Ascending aorta (tissue), 2 donors: Measurements from ENCODE around the gene TALDO1. TPM values are rescaled to one million over a fixed set of nuclear protein-coding genes. Genes with fewer than 3 reads are reported as not detected.

Experiments
- DNase-seq, 2 donors: peaks; one replicate each; pipeline ENCODE4 v3.0.0-alpha.2; 2019; ENCODE audit warnings: low spot score in 2 of 2
- H3K27ac ChIP-seq, 2 donors: fragments of 200-600 bp; sonication (generic); one replicate each; pipeline ENCODE4 v1.5.1; 2016 to 2017; ENCODE audit warnings: mild to moderate bottlenecking in 1 of 2
- H3K27me3 ChIP-seq: fragments of 200-600 bp; sonication (generic); one replicate; pipeline ENCODE4 v1.5.1; 2017
- H3K36me3 ChIP-seq, 2 donors: fragments of 200-600 bp; sonication (generic); one replicate each; pipeline ENCODE4 v1.5.1; 2016
- H3K4me1 ChIP-seq, 2 donors: fragments of 200-600 bp; sonication (generic); one replicate each; pipeline ENCODE4 v1.5.1; 2016 to 2017; ENCODE audit warnings: mild to moderate bottlenecking in 1 of 2
- H3K4me3 ChIP-seq, 2 donors: fragments of 200-600 bp; sonication (generic); one replicate each; pipeline ENCODE4 v1.5.1; 2016 to 2017; ENCODE audit warnings: mild to moderate bottlenecking in 1 of 2
- H3K9me3 ChIP-seq, 2 donors: fragments of 200-600 bp; sonication (generic); one replicate each; pipeline ENCODE4 v1.5.1; 2016
- CTCF ChIP-seq, 3 experiments: fragments of 200-600 bp in 2 of 3; fragments of 450-650 bp in 1 of 3; sonication (generic) in 2 of 3; IDR thresholded peaks; one replicate each; pipeline ENCODE4 v1.5.1; 2016 to 2019; ENCODE audit warnings: antibody characterized with exemption in 3 of 3, mild to moderate bottlenecking in 1 of 3, moderate library complexity in 1 of 3
- intact Hi-C: fragments of 100-400 bp; cut with DNase I; formaldehyde crosslinking; loops from one replicate; pipeline ENCODE4 v1.15.1; 2023
- total RNA-seq: library from RNA; depleted of rRNA; stranded (reverse); fragments of >200 nt; gene quantifications from one replicate; pipeline ENCODE4 v1.1.0, GENCODE V29; 2016

TALDO1 gene
- total RNA-seq, 1 donor from 2014 or later, result 245 TPM

- no peak for DNase-seq
- Histone ChIP-seq H3K27me3 (peaks cover 3% of the 10 kb centered on the region), H3K4me3 (peak overlapping the region in 1 of 2 donors; percentile 29), H3K36me3 (peaks cover 0 to 3% of the 10 kb centered on the region in 2 donors), H3K4me1 (no peaks in the 10 kb centered on the region), H3K9me3 (no peaks in the 10 kb centered on the region), H3K27ac (no peak overlapping the region)
- intact Hi-C loops, result no loop called here
- TF ChIP-seq CTCF (IDR thresholded peaks at IDR 0.05), result no peak
Observed at GRCh38 chr11:788953-789940, 42.0 kb downstream of the TALDO1 start.

DNA sequence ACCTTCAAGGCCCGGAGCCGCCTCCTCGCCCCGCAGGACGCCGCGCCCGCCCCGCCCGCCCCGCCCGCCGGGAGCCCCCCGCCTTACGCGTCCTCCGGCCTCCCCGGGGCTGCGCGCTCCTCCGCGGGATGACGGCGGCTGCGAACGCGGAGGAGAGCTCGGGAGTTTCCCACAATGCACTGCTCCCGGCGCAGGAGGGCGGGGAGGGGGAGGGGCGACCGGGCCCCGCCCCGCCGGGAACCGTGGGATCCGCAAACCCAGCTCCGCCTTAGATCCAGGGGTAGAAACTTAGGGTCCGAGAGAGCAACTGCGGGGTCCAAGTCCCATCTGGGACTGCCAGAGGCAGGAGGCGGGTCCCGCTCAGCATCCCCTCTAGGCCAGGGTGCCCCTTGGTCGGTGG, 42.7 kb downstream of the TALDO1 start, which contains the start of gene CEND1:
Gene CEND1 (minus strand): TSS at position 148 of the 400 bp plus-strand sequence. CDS start 1,514 bp downstream, outside the sequence.
- peaks cover 3% of the 10 kb centered on the region for H3K27me3 ChIP-seq
- peaks cover 0 to 3% of the 10 kb centered on the region in 2 donors for H3K36me3 ChIP-seq
- no peak for TF ChIP-seq CTCF (IDR thresholded peaks at IDR 0.05)
- H3K9me3 ChIP-seq, result no peaks in the 10 kb centered on the region
- no peak within 1 kb of the TSS for H3K27ac ChIP-seq
- intact Hi-C loops, result no loop called here
- peak within 1 kb of the TSS in 1 of 2 donors; percentile 29 for H3K4me3 ChIP-seq
- no peaks in the 10 kb centered on the region for H3K4me1 ChIP-seq
- no peak for DNase-seq

- H3K36me3 ChIP-seq, result peaks cover 0 to 3% of the 10 kb centered on the region in 2 donors
- no peak for DNase-seq
Observed at GRCh38 chr11:790721-791564, 43.7 kb downstream of the TALDO1 start.

GRCh38 chr11:791658-792534, 44.6 kb downstream of the TALDO1 start:
- intact Hi-C loops, result no loop called here
- Histone ChIP-seq H3K27ac (no peak overlapping the region), H3K9me3 (no peaks in the 10 kb centered on the region), H3K36me3 (peaks cover 0 to 3% of the 10 kb centered on the region in 2 donors), H3K27me3 (peaks cover 3% of the 10 kb centered on the region), H3K4me3 (no peak overlapping the region), H3K4me1 (peaks cover 6 to 12% of the 10 kb centered on the region in 2 donors)
- no peak for TF ChIP-seq CTCF (IDR thresholded peaks at IDR 0.05)
- DNase-seq, result no peak

More at GRCh38 chr11:790721-791564, 43.7 kb downstream of the TALDO1 start:
- no peak overlapping the region for H3K4me3 ChIP-seq
- intact Hi-C loops, result no loop called here
- no peak for TF ChIP-seq CTCF (IDR thresholded peaks at IDR 0.05)
- no peaks in the 10 kb centered on the region for H3K9me3 ChIP-seq
- H3K27me3 ChIP-seq, result peaks cover 3% of the 10 kb centered on the region
- peaks cover 0 to 6% of the 10 kb centered on the region in 2 donors for H3K4me1 ChIP-seq
- H3K27ac ChIP-seq, result no peak overlapping the region

DNA sequence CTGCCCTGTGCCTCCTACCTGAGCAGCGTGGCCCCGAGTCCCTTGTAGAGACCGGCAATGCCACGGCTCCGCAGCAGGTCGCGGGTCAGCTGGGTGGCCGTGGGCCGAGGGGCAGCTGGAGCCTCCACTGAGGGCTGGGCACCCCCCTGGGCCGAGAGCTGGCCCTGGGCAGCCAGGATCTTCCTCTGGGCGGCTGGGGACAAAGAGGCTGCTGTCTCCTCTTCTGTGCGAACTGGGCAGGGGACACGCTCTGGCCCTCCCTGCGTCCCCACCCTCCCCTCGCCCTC, 45.2 kb downstream of the TALDO1 start:
- peaks cover 0 to 3% of the 10 kb centered on the region in 2 donors for H3K36me3 ChIP-seq
- no peak overlapping the region for H3K4me3 ChIP-seq
- H3K27ac ChIP-seq, result no peak overlapping the region
- no peak for TF ChIP-seq CTCF (IDR thresholded peaks at IDR 0.05)
- no peak for DNase-seq
- H3K4me1 ChIP-seq, result peaks cover 9 to 16% of the 10 kb centered on the region in 2 donors
- intact Hi-C loops, result no loop called here
- peaks cover 3% of the 10 kb centered on the region for H3K27me3 ChIP-seq
- H3K9me3 ChIP-seq, result no peaks in the 10 kb centered on the region
